ENCODE measurements around the gene KHNYN. TPM values are rescaled to one million over a fixed set of nuclear protein-coding genes. Genes with fewer than 3 reads are reported as not detected.

Gene KHNYN
- total RNA-seq, 1 donor from 2014 or later: 93.4 TPM

- DNase-seq (ENCODE audit: low spot score): no peak
These were observed 29.6 kb upstream of the KHNYN start for GRCh38 chr14:24399999-24400718.

GRCh38 chr14:24401810-24402702, 27.7 kb upstream of the KHNYN start:
- DNase-seq (ENCODE audit: low spot score): no peak

- no peak for DNase-seq (ENCODE audit: low spot score)
These were observed 26.3 kb upstream of the KHNYN start for GRCh38 chr14:24403294-24403998.

- no peak for DNase-seq (ENCODE audit: low spot score)
These were observed 24.9 kb upstream of the KHNYN start for GRCh38 chr14:24404814-24405213.

GRCh38 chr14:24406416-24406815, 23.3 kb upstream of the KHNYN start:
- no peak for DNase-seq (ENCODE audit: low spot score)

GRCh38 chr14:24407608-24408325, 22.0 kb upstream of the KHNYN start:
- DNase-seq (ENCODE audit: low spot score): no peak

- no peak for DNase-seq (ENCODE audit: low spot score)
These were observed 21.0 kb upstream of the KHNYN start for GRCh38 chr14:24408764-24409163.

- DNase-seq (ENCODE audit: low spot score): no peak
These were observed 20.6 kb upstream of the KHNYN start for GRCh38 chr14:24409192-24409591.

GRCh38 chr14:24409956-24410355, 19.8 kb upstream of the KHNYN start:
- no peak for DNase-seq (ENCODE audit: low spot score)

- no peak for DNase-seq (ENCODE audit: low spot score)
These were observed 18.0 kb upstream of the KHNYN start for GRCh38 chr14:24411443-24412389.

GRCh38 chr14:24414077-24414476, 15.7 kb upstream of the KHNYN start:
- no peak for DNase-seq (ENCODE audit: low spot score)

GRCh38 chr14:24414732-24415420, 14.9 kb upstream of the KHNYN start:
- no peak for DNase-seq (ENCODE audit: low spot score)

- DNase-seq (ENCODE audit: low spot score): no peak
These were observed 14.1 kb upstream of the KHNYN start for GRCh38 chr14:24415421-24416253.

- DNase-seq (ENCODE audit: low spot score): no peak
These were observed 13.4 kb upstream of the KHNYN start for GRCh38 chr14:24416254-24416931.

GRCh38 chr14:24416932-24417619, 12.7 kb upstream of the KHNYN start:
- no peak for DNase-seq (ENCODE audit: low spot score)

GRCh38 chr14:24417832-24418491, 11.8 kb upstream of the KHNYN start:
- DNase-seq (ENCODE audit: low spot score): no peak

GRCh38 chr14:24418492-24418873, 11.3 kb upstream of the KHNYN start:
- DNase-seq (ENCODE audit: low spot score): peak; percentile 69

Measured in mucosa of gallbladder (tissue), 1 donor.